ENCODE data around the gene TM4SF18. TPM values are rescaled to one million over a fixed set of nuclear protein-coding genes. Genes with fewer than 3 reads are reported as not detected.
"Not testable (repeated sequence)": the region's sequence is repeated elsewhere in the genome, so short reads cannot be mapped to it uniquely, and the experiment has no call there.

Gene TM4SF18
- total RNA-seq, 1 donor from 2014 or later, result not detected

DNA sequence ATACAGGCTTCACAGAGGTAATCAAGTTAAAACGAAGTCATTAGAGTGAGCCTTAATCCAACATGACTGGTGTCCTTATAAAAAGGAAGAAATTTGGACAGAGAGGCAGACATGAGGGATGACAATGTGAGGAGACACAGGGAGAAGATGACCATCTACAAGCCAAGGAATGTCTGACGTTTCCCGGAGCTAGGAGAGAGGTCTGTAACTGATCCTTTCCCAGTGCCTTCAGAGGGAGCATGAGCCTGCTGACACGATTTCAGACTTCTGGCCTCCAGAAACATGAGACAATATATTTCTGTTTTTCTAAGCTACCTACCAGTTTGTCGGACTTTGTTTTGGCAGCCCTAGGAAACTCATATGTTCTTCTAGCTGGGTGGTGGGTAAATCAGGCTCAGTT lies 28.9 kb upstream of the TM4SF18 start:
- H3K9me3 Mint-ChIP-seq, result no peaks in the 10 kb centered on the region
- H3K4me1 Mint-ChIP-seq (ENCODE audit: low read depth), result peaks cover 5% of the 10 kb centered on the region
- H3K27ac Mint-ChIP-seq, result no peak overlapping the region
- H3K36me3 Mint-ChIP-seq (ENCODE audit: low read depth), result no peaks in the 10 kb centered on the region
- H3K27me3 Mint-ChIP-seq (ENCODE audit: low read depth), result peaks cover 12% of the 10 kb centered on the region
- no peak overlapping the region for H3K4me3 Mint-ChIP-seq (ENCODE audit: low read depth)
- intact Hi-C loops (cut with micrococcal nuclease), result no loop called here
- DNase-seq (ENCODE audit: low spot score), result no peak

DNA sequence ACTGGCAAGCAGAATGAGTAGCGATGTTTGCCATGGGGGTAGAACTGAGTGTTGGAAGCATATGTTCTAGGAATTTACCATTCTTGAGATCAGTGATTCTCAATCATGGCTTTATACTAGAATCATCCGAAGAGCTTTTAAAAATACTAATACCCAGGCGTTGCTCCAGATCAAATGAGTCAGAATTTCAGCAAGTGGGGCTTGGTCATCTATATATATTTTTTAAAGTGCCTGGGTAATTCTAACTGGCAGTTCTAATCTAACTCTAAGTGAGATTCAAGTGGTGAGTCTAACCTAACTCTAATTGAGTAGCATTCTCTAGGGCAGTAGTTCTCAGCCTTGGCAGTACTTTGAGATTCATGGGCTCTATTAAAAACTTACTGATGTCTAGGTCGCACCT lies 23.2 kb upstream of the TM4SF18 start:
- Mint-ChIP-seq H3K27me3 (ENCODE audit: low read depth) (peaks cover 18% of the 10 kb centered on the region), H3K9me3 (no peaks in the 10 kb centered on the region), H3K27ac (no peak overlapping the region), H3K36me3 (ENCODE audit: low read depth) (no peaks in the 10 kb centered on the region), H3K4me3 (ENCODE audit: low read depth) (no peak overlapping the region), H3K4me1 (ENCODE audit: low read depth) (no peaks in the 10 kb centered on the region)
- intact Hi-C loops (cut with micrococcal nuclease), result no loop called here
- DNase-seq (ENCODE audit: low spot score), result no peak

GRCh38 chr3:149356044-149356592 lies 22.7 kb upstream of the TM4SF18 start:
- H3K4me1 Mint-ChIP-seq (ENCODE audit: low read depth), result no peaks in the 10 kb centered on the region
- H3K27me3 Mint-ChIP-seq (ENCODE audit: low read depth), result peaks cover 20% of the 10 kb centered on the region
- no peak for DNase-seq (ENCODE audit: low spot score)
- no peak overlapping the region for H3K27ac Mint-ChIP-seq
- H3K36me3 Mint-ChIP-seq (ENCODE audit: low read depth), result no peaks in the 10 kb centered on the region
- H3K4me3 Mint-ChIP-seq (ENCODE audit: low read depth), result no peak overlapping the region
- H3K9me3 Mint-ChIP-seq, result no peaks in the 10 kb centered on the region
- intact Hi-C loops (cut with micrococcal nuclease), result no loop called here

DNA sequence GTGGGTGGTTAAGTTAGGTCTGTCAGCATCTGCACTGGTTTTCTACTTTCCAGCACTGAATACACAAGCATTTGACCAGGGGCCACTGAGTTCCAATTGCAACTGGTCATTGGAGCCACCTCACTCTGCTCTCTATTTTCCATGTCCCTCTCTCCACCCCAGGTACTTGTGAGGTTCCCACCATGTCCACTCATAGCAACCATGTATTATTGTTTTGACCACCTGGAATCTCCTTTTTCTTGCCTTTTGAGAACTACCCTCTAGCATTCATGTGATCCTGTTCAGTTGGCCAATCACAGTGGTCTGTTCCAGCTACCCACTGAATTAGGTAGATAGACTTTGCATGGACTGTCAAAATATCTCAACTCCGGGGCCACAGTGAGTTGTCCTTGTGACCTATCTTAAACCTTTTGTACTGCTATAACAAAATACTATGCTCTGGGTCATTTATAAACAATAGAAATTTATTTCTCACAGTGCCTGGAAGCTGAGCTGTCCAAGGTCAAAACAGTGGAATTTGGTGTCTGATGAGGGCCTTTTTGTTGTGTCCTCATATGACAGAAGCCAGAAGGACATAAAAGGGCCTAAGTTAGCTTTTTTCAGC lies 20.2 kb upstream of the TM4SF18 start:
- peaks cover 27% of the 10 kb centered on the region for H3K27me3 Mint-ChIP-seq (ENCODE audit: low read depth)
- H3K9me3 Mint-ChIP-seq, result no peaks in the 10 kb centered on the region
- H3K4me3 Mint-ChIP-seq (ENCODE audit: low read depth), result no peak overlapping the region
- intact Hi-C loops (cut with micrococcal nuclease), result loop anchor here (5.0 kb wide), 1 partner anchor 124 kb away; no protein-coding TSS in a partner anchor
- no peaks in the 10 kb centered on the region for H3K4me1 Mint-ChIP-seq (ENCODE audit: low read depth)
- DNase-seq (ENCODE audit: low spot score), result no peak
- no peaks in the 10 kb centered on the region for H3K36me3 Mint-ChIP-seq (ENCODE audit: low read depth)
- H3K27ac Mint-ChIP-seq, result no peak overlapping the region

DNA sequence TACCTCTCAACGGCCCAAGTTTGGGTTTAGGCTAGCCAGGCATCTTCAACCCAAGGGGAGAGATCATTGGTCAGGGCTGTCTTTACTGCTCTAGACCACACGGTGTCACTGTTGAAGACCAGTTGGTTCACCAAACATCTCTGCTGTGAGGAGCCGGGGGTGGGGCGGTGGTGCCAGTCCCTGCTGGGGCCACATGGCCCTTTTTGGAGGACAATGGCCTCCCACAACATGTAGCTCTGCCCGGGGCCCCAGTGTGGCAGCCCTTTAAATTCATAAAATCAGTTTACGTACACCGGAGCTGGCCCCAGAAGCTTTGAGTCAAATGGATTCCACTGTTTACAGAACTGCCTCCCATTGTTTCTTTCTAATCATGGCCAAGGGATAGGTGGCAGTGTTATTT lies 19.1 kb upstream of the TM4SF18 start:
- Mint-ChIP-seq H3K4me1 (ENCODE audit: low read depth) (no peaks in the 10 kb centered on the region), H3K27me3 (ENCODE audit: low read depth) (peaks cover 23% of the 10 kb centered on the region)

DNA sequence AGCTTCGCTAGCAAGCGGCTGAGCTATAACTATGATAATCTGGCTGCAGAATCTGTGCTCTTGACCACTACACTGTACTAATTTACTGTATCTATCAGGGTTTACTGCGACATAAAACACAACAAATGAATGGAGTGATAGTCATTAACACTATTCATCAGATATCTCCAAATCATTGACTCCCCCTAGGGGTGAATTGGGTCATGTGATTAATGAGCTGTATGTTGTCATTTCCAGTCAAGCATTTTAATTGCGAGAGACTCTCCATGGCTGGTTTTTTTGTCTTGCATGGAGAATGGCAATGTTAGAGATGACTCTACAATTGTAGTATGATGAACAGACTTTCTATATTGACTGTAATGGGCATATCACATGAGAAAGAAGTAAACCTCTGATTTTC lies 10.5 kb upstream of the TM4SF18 start:
- H3K36me3 Mint-ChIP-seq (ENCODE audit: low read depth), result no peaks in the 10 kb centered on the region
- no peaks in the 10 kb centered on the region for H3K4me1 Mint-ChIP-seq (ENCODE audit: low read depth)
- H3K27me3 Mint-ChIP-seq (ENCODE audit: low read depth), result peaks cover 23% of the 10 kb centered on the region
- no peaks in the 10 kb centered on the region for H3K9me3 Mint-ChIP-seq
- intact Hi-C loops (cut with micrococcal nuclease), result no loop called here
- no peak overlapping the region for H3K27ac Mint-ChIP-seq
- no peak for DNase-seq (ENCODE audit: low spot score)
- no peak overlapping the region for H3K4me3 Mint-ChIP-seq (ENCODE audit: low read depth)

More for the DNA sequence above, 19.1 kb upstream of the TM4SF18 start:
- Mint-ChIP-seq H3K27ac (no peak overlapping the region), H3K4me3 (ENCODE audit: low read depth) (no peak overlapping the region), H3K9me3 (no peaks in the 10 kb centered on the region), H3K36me3 (ENCODE audit: low read depth) (no peaks in the 10 kb centered on the region)
- peak; percentile 9 for DNase-seq (ENCODE audit: low spot score)
- intact Hi-C loops (cut with micrococcal nuclease), result loop anchor here (5.0 kb wide), 1 partner anchor 125 kb away; no protein-coding TSS in a partner anchor

DNA sequence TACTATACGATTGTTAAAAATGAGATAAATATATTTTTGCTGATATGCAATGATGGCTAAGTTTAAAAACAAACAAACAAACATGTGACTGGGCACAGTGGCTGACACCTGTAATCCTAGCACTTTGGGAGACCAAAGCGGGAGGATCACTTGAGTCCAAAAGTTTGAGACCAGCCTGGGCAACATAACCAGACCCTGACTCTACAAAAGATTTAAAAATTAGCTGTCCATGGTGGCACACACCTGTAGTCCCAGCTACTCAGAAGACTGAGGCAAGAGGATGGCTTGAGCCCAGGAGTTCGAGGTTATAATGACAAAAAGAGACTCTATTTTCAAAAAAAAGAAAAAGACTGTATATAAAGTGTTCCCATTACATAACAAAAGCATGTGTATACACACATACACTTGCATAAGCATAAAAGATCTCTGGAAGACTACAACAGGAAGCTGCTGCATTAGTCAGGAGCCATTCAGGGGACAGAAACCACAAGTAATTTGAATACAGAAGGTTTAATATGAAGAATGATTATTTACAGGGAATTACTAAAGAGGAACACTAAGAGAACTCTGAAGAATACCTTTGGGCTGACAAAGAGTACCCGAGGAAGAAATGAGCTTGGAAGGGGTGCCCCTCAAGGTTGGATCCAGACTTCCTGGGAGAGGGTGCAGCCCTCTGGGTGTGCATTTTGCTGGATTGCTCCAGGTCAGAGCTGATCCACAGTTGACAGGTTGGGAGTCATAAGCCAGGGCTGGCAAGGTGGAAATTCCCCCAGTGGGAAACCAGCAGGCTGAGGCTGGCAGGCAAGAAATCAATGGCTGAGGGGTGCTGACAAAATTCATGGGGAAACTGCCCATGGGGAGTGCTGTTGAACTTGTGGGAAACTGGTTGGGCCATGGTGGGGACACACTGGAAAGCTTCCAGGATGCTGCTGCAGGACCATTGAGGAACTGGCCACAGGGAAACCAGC lies 9.3 kb upstream of the TM4SF18 start:
- peaks cover 22% of the 10 kb centered on the region for H3K27me3 Mint-ChIP-seq (ENCODE audit: low read depth)
- H3K4me3 Mint-ChIP-seq (ENCODE audit: low read depth), result no peak overlapping the region
- no peaks in the 10 kb centered on the region for H3K36me3 Mint-ChIP-seq (ENCODE audit: low read depth)
- no peak for DNase-seq (ENCODE audit: low spot score)
- H3K27ac Mint-ChIP-seq, result no peak overlapping the region
- H3K9me3 Mint-ChIP-seq, result no peaks in the 10 kb centered on the region
- intact Hi-C loops (cut with micrococcal nuclease), result no loop called here
- no peaks in the 10 kb centered on the region for H3K4me1 Mint-ChIP-seq (ENCODE audit: low read depth)

- H3K4me3 Mint-ChIP-seq (ENCODE audit: low read depth), result no peak overlapping the region
- intact Hi-C loops (cut with micrococcal nuclease), result no loop called here
- no peak overlapping the region for H3K27ac Mint-ChIP-seq
- DNase-seq (ENCODE audit: low spot score), result no peak
- no peaks in the 10 kb centered on the region for H3K4me1 Mint-ChIP-seq (ENCODE audit: low read depth)
- peaks cover 19% of the 10 kb centered on the region for H3K27me3 Mint-ChIP-seq (ENCODE audit: low read depth)
- H3K9me3 Mint-ChIP-seq, result no peaks in the 10 kb centered on the region
- H3K36me3 Mint-ChIP-seq (ENCODE audit: low read depth), result no peaks in the 10 kb centered on the region
Measured at GRCh38 chr3:149340310-149340933, 7.0 kb upstream of the TM4SF18 start.

- intact Hi-C loops (cut with micrococcal nuclease), result no loop called here
- no peak for DNase-seq (ENCODE audit: low spot score)
- no peak overlapping the region for H3K27ac Mint-ChIP-seq
- H3K4me1 Mint-ChIP-seq (ENCODE audit: low read depth), result no peaks in the 10 kb centered on the region
- no peak overlapping the region for H3K4me3 Mint-ChIP-seq (ENCODE audit: low read depth)
- peaks cover 15% of the 10 kb centered on the region for H3K27me3 Mint-ChIP-seq (ENCODE audit: low read depth)
- H3K36me3 Mint-ChIP-seq (ENCODE audit: low read depth), result no peaks in the 10 kb centered on the region
- H3K9me3 Mint-ChIP-seq, result no peaks in the 10 kb centered on the region
Measured at GRCh38 chr3:149339931-149340309, 6.5 kb upstream of the TM4SF18 start.

DNA sequence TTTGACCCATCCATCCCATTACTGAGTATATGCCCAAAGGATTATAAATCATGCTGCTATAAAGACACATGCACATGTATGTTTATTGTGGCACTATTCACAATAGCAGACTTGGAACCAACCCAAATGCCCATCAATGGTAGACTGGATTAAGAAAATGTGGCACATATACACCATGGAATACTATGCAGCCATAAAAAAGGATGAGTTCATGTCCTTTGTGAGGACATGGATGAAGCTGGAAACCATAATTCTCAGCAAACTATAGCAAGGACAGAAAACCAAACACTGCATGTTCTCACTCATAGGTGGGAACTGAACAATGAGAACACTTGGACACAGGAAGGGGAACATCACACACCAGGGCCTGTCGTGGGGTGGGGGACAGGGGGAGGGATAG lies 4.0 kb upstream of the TM4SF18 start:
- H3K27ac Mint-ChIP-seq; H3K4me1 Mint-ChIP-seq (ENCODE audit: low read depth); DNase-seq (ENCODE audit: low spot score); intact Hi-C loops (cut with micrococcal nuclease); H3K36me3 Mint-ChIP-seq (ENCODE audit: low read depth); H3K9me3 Mint-ChIP-seq; H3K4me3 Mint-ChIP-seq (ENCODE audit: low read depth): not testable (repeated sequence)
- H3K27me3 Mint-ChIP-seq (ENCODE audit: low read depth), result peaks cover 15% of the 10 kb centered on the region

DNA sequence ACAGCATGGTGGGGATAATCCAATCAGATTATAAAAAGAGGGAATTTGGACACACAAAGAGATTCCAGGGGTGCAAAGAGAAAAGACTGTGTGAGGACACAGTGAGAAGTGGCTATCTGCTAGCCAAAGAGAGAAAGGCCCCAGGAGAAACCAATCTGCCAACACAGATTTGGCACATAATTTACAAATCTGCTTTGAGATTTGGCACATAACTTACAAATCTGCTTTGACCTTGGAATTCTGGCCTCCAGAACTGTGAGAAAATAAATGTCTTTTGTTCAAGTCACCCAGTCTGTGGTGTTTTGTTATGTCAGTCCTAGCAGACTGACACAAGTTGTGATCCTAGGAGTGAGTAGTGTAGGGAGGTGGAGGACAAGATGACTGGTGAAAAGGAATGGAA lies 3.5 kb upstream of the TM4SF18 start:
- H3K36me3 Mint-ChIP-seq (ENCODE audit: low read depth), result no peaks in the 10 kb centered on the region
- no peaks in the 10 kb centered on the region for H3K9me3 Mint-ChIP-seq
- no peak overlapping the region for H3K4me3 Mint-ChIP-seq (ENCODE audit: low read depth)
- peaks cover 15% of the 10 kb centered on the region for H3K27me3 Mint-ChIP-seq (ENCODE audit: low read depth)
- H3K27ac Mint-ChIP-seq, result no peak overlapping the region
- H3K4me1 Mint-ChIP-seq (ENCODE audit: low read depth), result no peaks in the 10 kb centered on the region
- DNase-seq (ENCODE audit: low spot score), result no peak
- intact Hi-C loops (cut with micrococcal nuclease), result no loop called here

DNA sequence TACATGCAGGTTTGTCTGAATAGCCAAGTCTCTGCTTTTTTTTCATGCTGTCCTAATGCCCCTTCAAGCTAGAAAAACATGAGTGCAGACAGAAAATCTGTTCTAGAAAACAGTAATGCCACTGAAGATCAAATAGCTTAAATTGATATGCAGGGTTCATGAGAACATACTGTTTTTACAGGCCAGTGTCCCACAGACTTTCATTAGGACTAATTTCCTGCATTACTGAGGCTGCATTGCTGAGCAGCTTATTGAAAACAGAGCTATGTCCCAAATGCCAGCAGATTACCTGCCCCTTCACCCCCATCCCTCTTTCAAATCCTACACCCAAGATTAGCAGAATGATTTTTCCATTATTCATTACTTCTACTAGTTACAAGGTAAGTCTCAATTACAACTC lies 665 bp downstream of the TM4SF18 start:
- H3K27ac Mint-ChIP-seq, result no peak overlapping the region
- H3K4me1 Mint-ChIP-seq (ENCODE audit: low read depth), result no peaks in the 10 kb centered on the region
- DNase-seq (ENCODE audit: low spot score), result no peak
- H3K9me3 Mint-ChIP-seq, result no peaks in the 10 kb centered on the region
- H3K36me3 Mint-ChIP-seq (ENCODE audit: low read depth), result no peaks in the 10 kb centered on the region
- peaks cover 21% of the 10 kb centered on the region for H3K27me3 Mint-ChIP-seq (ENCODE audit: low read depth)
- intact Hi-C loops (cut with micrococcal nuclease), result no loop called here
- H3K4me3 Mint-ChIP-seq (ENCODE audit: low read depth), result no peak overlapping the region

Data from activated T-helper 2 cell treated with anti-CD3 and anti-CD28 coated beads, Interferon-gamma antibody, Interleukin-2, Interleukin-4, amounts not matched to agents 10 μg/mL and 5 μg/mL and 100 μg/mL, durations not matched to agents 14 hours and 24 hours and 36 hours (primary cell).